NB4 (cell line): Measurements from ENCODE around the gene CCDC154.

Experiments
- TF ChIP-seq, protein P1 (sequence below): IDR thresholded peaks from one replicate; pipeline ENCODE4 v1.5.1; 2012; ENCODE audit warnings: low read depth, low read length
- TF ChIP-seq, protein P2 (sequence below): IDR thresholded peaks from 2 replicates; pipeline ENCODE4 v1.6.1; 2011; ENCODE audit warnings: low read depth, low read length

DNA sequence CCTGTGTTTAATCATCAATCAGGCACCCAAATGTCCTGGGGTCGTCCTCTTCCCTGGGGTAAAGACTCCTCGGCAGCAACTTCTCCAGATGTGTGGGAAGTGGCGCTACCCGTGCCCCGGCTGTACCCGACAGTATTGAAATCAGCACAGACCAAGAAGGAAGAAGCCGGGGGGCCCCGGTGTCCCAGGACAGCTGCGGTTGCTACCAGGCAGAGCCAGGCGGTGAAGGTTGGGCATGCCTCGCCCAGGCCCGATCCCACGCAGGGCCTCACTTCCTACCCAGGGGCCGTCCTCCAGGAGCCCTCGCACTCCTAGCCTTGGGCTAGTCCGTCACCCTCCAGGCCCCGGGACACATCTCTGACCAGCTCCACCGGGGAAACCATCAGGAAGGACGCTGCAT is 9.0 kb upstream of the CCDC154 start:
- TF ChIP-seq, protein P1, sequence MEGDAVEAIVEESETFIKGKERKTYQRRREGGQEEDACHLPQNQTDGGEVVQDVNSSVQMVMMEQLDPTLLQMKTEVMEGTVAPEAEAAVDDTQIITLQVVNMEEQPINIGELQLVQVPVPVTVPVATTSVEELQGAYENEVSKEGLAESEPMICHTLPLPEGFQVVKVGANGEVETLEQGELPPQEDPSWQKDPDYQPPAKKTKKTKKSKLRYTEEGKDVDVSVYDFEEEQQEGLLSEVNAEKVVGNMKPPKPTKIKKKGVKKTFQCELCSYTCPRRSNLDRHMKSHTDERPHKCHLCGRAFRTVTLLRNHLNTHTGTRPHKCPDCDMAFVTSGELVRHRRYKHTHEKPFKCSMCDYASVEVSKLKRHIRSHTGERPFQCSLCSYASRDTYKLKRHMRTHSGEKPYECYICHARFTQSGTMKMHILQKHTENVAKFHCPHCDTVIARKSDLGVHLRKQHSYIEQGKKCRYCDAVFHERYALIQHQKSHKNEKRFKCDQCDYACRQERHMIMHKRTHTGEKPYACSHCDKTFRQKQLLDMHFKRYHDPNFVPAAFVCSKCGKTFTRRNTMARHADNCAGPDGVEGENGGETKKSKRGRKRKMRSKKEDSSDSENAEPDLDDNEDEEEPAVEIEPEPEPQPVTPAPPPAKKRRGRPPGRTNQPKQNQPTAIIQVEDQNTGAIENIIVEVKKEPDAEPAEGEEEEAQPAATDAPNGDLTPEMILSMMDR = no peak
- TF ChIP-seq, protein P2, sequence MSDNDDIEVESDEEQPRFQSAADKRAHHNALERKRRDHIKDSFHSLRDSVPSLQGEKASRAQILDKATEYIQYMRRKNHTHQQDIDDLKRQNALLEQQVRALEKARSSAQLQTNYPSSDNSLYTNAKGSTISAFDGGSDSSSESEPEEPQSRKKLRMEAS = no peak
